ENCODE data around the gene QKI. TPM values are rescaled to one million over a fixed set of nuclear protein-coding genes. Genes with fewer than 3 reads are reported as not detected.
"Not testable (repeated sequence)": the region's sequence is repeated elsewhere in the genome, so short reads cannot be mapped to it uniquely, and the experiment has no call there.

Gene QKI
- total RNA-seq, 2 experiments from 2014 or later, result 43.3 to 47.5 TPM

DNA sequence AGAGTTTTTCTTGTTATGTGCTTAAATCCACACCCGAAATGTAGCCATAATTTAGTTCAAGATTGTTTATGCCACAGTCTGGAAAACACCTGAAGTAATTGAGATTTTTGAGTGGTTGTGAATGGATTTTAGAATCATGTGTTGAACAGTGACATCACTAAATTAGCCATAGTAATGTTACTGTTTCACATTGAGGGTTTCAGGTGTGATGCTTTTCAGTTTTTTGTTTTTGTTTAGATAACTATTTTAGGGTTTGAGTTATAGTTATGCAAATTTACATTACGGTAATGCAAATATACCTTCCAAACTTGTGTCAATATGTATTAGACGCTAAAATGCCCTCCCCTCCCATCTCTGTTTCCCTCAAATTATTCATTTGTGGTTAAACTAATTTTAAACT is 22.9 kb downstream of the QKI start:
- no peak overlapping the region for H3K27ac Mint-ChIP-seq
- H3K4me1 Mint-ChIP-seq (ENCODE audit: low read depth), result peaks cover 55% of the 10 kb centered on the region
- TF ChIP-seq, protein P1, sequence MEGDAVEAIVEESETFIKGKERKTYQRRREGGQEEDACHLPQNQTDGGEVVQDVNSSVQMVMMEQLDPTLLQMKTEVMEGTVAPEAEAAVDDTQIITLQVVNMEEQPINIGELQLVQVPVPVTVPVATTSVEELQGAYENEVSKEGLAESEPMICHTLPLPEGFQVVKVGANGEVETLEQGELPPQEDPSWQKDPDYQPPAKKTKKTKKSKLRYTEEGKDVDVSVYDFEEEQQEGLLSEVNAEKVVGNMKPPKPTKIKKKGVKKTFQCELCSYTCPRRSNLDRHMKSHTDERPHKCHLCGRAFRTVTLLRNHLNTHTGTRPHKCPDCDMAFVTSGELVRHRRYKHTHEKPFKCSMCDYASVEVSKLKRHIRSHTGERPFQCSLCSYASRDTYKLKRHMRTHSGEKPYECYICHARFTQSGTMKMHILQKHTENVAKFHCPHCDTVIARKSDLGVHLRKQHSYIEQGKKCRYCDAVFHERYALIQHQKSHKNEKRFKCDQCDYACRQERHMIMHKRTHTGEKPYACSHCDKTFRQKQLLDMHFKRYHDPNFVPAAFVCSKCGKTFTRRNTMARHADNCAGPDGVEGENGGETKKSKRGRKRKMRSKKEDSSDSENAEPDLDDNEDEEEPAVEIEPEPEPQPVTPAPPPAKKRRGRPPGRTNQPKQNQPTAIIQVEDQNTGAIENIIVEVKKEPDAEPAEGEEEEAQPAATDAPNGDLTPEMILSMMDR (IDR thresholded peaks at IDR 0.05), result no peak
- intact Hi-C loops (cut with micrococcal nuclease), result no loop called here
- H3K4me3 Mint-ChIP-seq, result peak overlapping the region; percentile 6
- ChIA-PET POLR2A (no interaction called here), CTCF (interaction anchor here (1.5 kb wide), 1 partner anchor 21 kb away, joined by 6 read pairs; no protein-coding TSS in a partner anchor)
- DNase-seq (no peak), ATAC-seq (no peak)
- H3K9me3 Mint-ChIP-seq, result no peaks in the 10 kb centered on the region
- H3K36me3 Mint-ChIP-seq (ENCODE audit: low read depth), result peaks cover 4% of the 10 kb centered on the region
- no peaks in the 10 kb centered on the region for H3K27me3 Mint-ChIP-seq

DNA sequence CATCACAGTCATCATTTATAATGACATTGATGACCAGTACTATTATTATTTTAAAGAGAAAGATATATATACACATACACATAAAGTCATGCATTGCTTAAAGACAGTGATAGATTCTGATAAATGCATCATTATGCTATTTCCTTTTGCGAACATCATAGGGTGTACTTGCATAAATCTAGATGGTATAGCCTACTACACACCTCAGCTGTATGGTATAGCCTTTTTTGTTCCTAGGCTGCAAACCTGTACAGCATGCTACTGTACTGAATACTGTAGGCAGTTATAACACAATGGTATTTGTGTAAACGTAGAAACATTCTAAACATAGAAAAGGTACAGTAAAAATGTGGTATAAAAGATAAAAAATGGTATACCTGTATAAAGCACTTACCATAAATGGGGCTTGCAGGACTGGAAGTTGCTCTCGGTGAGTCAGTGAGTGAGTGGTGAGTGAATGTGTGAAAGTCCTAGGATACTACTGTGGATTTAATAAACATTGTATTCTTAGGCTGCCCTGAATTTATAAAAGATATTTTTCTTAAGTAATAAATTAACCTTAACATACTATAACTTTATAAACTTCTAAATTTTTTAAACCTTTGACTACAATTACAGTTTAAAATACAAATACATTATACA is 23.9 kb downstream of the QKI start:
- H3K27me3 Mint-ChIP-seq, result no peaks in the 10 kb centered on the region
- H3K4me1 Mint-ChIP-seq (ENCODE audit: low read depth), result peaks cover 49% of the 10 kb centered on the region
- H3K27ac Mint-ChIP-seq, result no peak overlapping the region
- CTCF ChIA-PET, result no interaction called here
- no peak overlapping the region for H3K4me3 Mint-ChIP-seq
- ATAC-seq (no peak), DNase-seq (no peak)
- POLR2A ChIA-PET, result no interaction called here
- intact Hi-C loops (cut with micrococcal nuclease), result no loop called here
- TF ChIP-seq, protein P1 (IDR thresholded peaks at IDR 0.05), result no peak
- H3K36me3 Mint-ChIP-seq (ENCODE audit: low read depth), result peaks cover 4% of the 10 kb centered on the region
- no peaks in the 10 kb centered on the region for H3K9me3 Mint-ChIP-seq

DNA sequence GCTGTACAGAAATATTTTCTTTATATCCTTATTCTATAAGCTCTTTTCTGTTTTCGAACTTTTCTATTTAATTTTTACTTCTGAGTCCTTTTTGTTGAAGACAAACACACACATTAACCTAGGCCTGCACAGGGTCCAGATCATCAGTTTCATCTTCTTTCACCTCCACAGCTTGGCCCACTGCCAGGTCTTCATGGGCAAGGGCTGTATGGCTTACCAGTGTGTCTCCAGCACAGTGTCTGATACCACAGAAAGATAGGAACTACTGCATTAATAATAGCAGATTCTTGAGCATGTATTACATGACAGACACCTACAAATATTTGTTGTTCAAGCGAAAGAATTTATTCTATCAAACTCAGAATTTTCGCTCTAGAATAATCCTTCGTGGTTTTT is 24.4 kb downstream of the QKI start:
- Mint-ChIP-seq H3K36me3 (ENCODE audit: low read depth) (peaks cover 4% of the 10 kb centered on the region), H3K27me3 (no peaks in the 10 kb centered on the region), H3K4me3 (no peak overlapping the region), H3K9me3 (no peaks in the 10 kb centered on the region), H3K4me1 (ENCODE audit: low read depth) (peaks cover 48% of the 10 kb centered on the region), H3K27ac (no peak overlapping the region)
- CTCF ChIA-PET, result no interaction called here
- DNase-seq (peak; percentile 46), ATAC-seq (no peak)
- intact Hi-C loops (cut with micrococcal nuclease), result no loop called here
- TF ChIP-seq, protein P1 (IDR thresholded peaks at IDR 0.05), result no peak
- POLR2A ChIA-PET, result interaction anchor here (0.7 kb wide), 1 partner anchor 31 kb away, joined by 3 read pairs; no protein-coding TSS in a partner anchor

DNA sequence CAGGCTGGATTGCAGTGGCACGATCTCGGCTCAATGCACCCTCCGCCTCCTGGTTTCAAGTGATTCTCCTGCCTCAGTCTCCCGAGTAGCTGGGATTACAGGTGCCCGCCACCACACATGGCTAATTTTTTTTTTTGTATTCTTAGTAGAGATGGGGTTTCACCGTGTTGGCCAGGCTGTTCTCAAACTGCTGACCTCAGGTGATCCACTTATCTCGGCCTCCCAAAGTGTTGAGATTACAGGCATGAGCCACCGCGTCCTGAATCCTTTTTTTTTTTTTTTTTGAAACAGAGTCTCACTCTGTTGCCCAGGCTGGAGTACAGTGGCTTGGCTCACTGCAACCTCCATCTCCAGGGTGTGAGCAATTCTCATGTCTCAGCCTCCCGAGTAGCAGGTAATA is 24.9 kb downstream of the QKI start:
- H3K4me3 Mint-ChIP-seq; DNase-seq; intact Hi-C loops (cut with micrococcal nuclease); ATAC-seq; H3K9me3 Mint-ChIP-seq; H3K27me3 Mint-ChIP-seq; H3K36me3 Mint-ChIP-seq (ENCODE audit: low read depth); CTCF ChIA-PET; H3K27ac Mint-ChIP-seq: not testable (repeated sequence)
- H3K4me1 Mint-ChIP-seq (ENCODE audit: low read depth), result peaks cover 50% of the 10 kb centered on the region
- POLR2A ChIA-PET, result interaction anchor here (0.7 kb wide), 1 partner anchor 31 kb away, joined by 3 read pairs; no protein-coding TSS in a partner anchor

DNA sequence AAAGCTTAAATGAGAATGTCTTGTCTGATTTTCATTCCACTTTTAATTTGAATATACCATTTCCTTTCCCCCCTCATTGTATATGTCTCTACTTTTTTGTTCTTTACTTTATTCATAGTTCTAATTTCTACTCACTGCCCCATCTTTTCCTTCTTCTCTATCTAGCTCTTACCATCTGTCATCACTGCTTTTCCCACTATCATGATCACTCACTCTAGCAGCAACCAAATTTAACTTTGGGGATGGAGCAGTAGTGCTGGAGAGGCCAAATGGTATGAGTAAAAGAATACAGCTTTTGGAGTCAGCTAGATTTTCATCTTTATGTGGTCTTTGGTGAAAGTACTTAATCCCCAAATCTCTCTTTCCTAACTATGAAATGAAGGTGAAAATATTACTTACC is 25.5 kb downstream of the QKI start:
- H3K4me3 Mint-ChIP-seq, result no peak overlapping the region
- TF ChIP-seq, protein P1 (IDR thresholded peaks at IDR 0.05), result no peak
- H3K4me1 Mint-ChIP-seq (ENCODE audit: low read depth), result peaks cover 50% of the 10 kb centered on the region
- ATAC-seq (no peak), DNase-seq (no peak)
- peaks cover 4% of the 10 kb centered on the region for H3K36me3 Mint-ChIP-seq (ENCODE audit: low read depth)
- CTCF ChIA-PET, result no interaction called here
- POLR2A ChIA-PET, result no interaction called here
- no peaks in the 10 kb centered on the region for H3K9me3 Mint-ChIP-seq
- H3K27ac Mint-ChIP-seq, result no peak overlapping the region
- intact Hi-C loops (cut with micrococcal nuclease), result no loop called here
- H3K27me3 Mint-ChIP-seq, result no peaks in the 10 kb centered on the region

All from activated CD8-positive, alpha-beta T cell treated with anti-CD3 and anti-CD28 coated beads for 36 hours (primary cell).